ENCODE measurements around the gene TMPRSS5. TPM values are rescaled to one million over a fixed set of nuclear protein-coding genes. Genes with fewer than 3 reads are reported as not detected.
"Not testable (repeated sequence)": the region's sequence is repeated elsewhere in the genome, so short reads cannot be mapped to it uniquely, and the experiment has no call there.

The TMPRSS5 gene
- total RNA-seq, 1 donor from 2014 or later, result 0.92 TPM

GRCh38 chr11:113697111-113697510, 9.0 kb downstream of the TMPRSS5 start:
- DNase-seq, result no peak

GRCh38 chr11:113695207-113695606, 10.9 kb downstream of the TMPRSS5 start:
- no peak for DNase-seq

- DNase-seq, result no peak
Measured at GRCh38 chr11:113694390-113694789, 11.7 kb downstream of the TMPRSS5 start.

GRCh38 chr11:113693030-113693429, 13.1 kb downstream of the TMPRSS5 start:
- no peak for DNase-seq

GRCh38 chr11:113690619-113691569, 15.2 kb downstream of the TMPRSS5 start:
- no peak for DNase-seq

- no peak for DNase-seq
Measured at GRCh38 chr11:113689768-113690618, 16.1 kb downstream of the TMPRSS5 start.

GRCh38 chr11:113685654-113686359, 20.3 kb downstream of the TMPRSS5 start:
- DNase-seq, result no peak

GRCh38 chr11:113684496-113684895, 21.6 kb downstream of the TMPRSS5 start:
- no peak for DNase-seq

GRCh38 chr11:113683481-113684046, 22.5 kb downstream of the TMPRSS5 start:
- DNase-seq, result no peak

GRCh38 chr11:113681711-113682413, 24.2 kb downstream of the TMPRSS5 start:
- peak; percentile 65 for DNase-seq

- no peak for DNase-seq
Measured at GRCh38 chr11:113681282-113681681, 24.8 kb downstream of the TMPRSS5 start.

- no peak for DNase-seq
Measured at GRCh38 chr11:113677685-113678084, 28.4 kb downstream of the TMPRSS5 start.

- peak; percentile 53 for DNase-seq
Measured at GRCh38 chr11:113675565-113675964, 30.5 kb downstream of the TMPRSS5 start.

- no peak for DNase-seq
Measured at GRCh38 chr11:113675003-113675561, 31.0 kb downstream of the TMPRSS5 start.

- DNase-seq, result no peak
Measured at GRCh38 chr11:113674397-113674685, 31.8 kb downstream of the TMPRSS5 start.

- DNase-seq, result no peak
Measured at GRCh38 chr11:113673550-113674396, 32.3 kb downstream of the TMPRSS5 start.

- not testable (repeated sequence) for DNase-seq
Measured at GRCh38 chr11:113671914-113672313, 34.2 kb downstream of the TMPRSS5 start.

- DNase-seq, result no peak
Measured at GRCh38 chr11:113670831-113671215, 35.3 kb downstream of the TMPRSS5 start.

- DNase-seq, result no peak
Measured at GRCh38 chr11:113670149-113670830, 35.8 kb downstream of the TMPRSS5 start.

- DNase-seq, result no peak
Measured at GRCh38 chr11:113668255-113668654, 37.9 kb downstream of the TMPRSS5 start.

All from tongue (tissue), 2 donors.